HEK293T (cell line): ENCODE measurements around the gene CEP89.

Experiments
- ARNT ChIP-seq: fragments of 450-650 bp; IDR thresholded peaks from 2 replicates; pipeline ENCODE4 v1.6.1; 2017; ENCODE audit warnings: mild to moderate bottlenecking
- HDGF ChIP-seq: fragments of 450-650 bp; IDR thresholded peaks from 2 replicates; pipeline ENCODE4 v1.6.1; 2017; ENCODE audit warnings: antibody characterized with exemption, borderline replicate concordance

- no peak for TF ChIP-seq HDGF
- TF ChIP-seq ARNT: no peak
Observed at GRCh38 chr19:32863841-32864240, 107.9 kb downstream of the CEP89 start.
